WERI-Rb-1 (cell line): ENCODE measurements around the gene CCL21.

ENCODE experiments used
- DNase-seq: peaks from one replicate; pipeline ENCODE4 v3.0.0-alpha.2; 2020
- H3K27ac ChIP-seq: fragments of 250-450 bp; sonication (Bioruptor Pico); 2 replicates; pipeline ENCODE4 v1.5.1; 2020; ENCODE audit warnings: mild to moderate bottlenecking, moderate library complexity
- H3K27me3 ChIP-seq: fragments of 250-450 bp; sonication (Bioruptor Pico); 2 replicates; pipeline ENCODE4 v1.5.1; 2021; ENCODE audit warnings: mild to moderate bottlenecking, low read depth, moderate library complexity; ENCODE audit not compliant: insufficient read depth, severe bottlenecking
- H3K36me3 ChIP-seq: fragments of 250-450 bp; sonication (Bioruptor Pico); 2 replicates; pipeline ENCODE4 v1.5.1; 2020; ENCODE audit warnings: mild to moderate bottlenecking, moderate library complexity
- H3K4me3 ChIP-seq: 2 replicates; pipeline ENCODE4 v1.5.1; 2011; ENCODE audit warnings: low read depth, mild to moderate bottlenecking, control low read depth, low read length
- H3K9me3 ChIP-seq: fragments of 250-450 bp; sonication (Bioruptor Pico); 2 replicates; pipeline ENCODE4 v1.5.1; 2021; ENCODE audit warnings: mild to moderate bottlenecking, moderate library complexity; ENCODE audit not compliant: severe bottlenecking
- CTCF ChIP-seq: IDR thresholded peaks from 2 replicates; pipeline ENCODE4 v1.5.1; 2011; ENCODE audit warnings: low read depth, mild to moderate bottlenecking, control low read depth, inconsistent platforms, low read length

CCL21 gene

GRCh38 chr9:34689512-34689911 lies 20.4 kb downstream of the CCL21 start:
- no peaks in the 10 kb centered on the region for H3K9me3 ChIP-seq
- no peaks in the 10 kb centered on the region for H3K27me3 ChIP-seq
- DNase-seq: no peak
- TF ChIP-seq CTCF: no peak
- no peak overlapping the region for H3K4me3 ChIP-seq
- no peak overlapping the region for H3K27ac ChIP-seq
- H3K36me3 ChIP-seq: no peaks in the 10 kb centered on the region

GRCh38 chr9:34689116-34689470 lies 20.8 kb downstream of the CCL21 start:
- H3K27ac ChIP-seq: no peak overlapping the region
- no peak for TF ChIP-seq CTCF
- no peak overlapping the region for H3K4me3 ChIP-seq
- no peaks in the 10 kb centered on the region for H3K9me3 ChIP-seq
- no peaks in the 10 kb centered on the region for H3K36me3 ChIP-seq
- no peak for DNase-seq
- H3K27me3 ChIP-seq: no peaks in the 10 kb centered on the region

GRCh38 chr9:34688329-34689115 lies 21.4 kb downstream of the CCL21 start:
- H3K27me3 ChIP-seq: no peaks in the 10 kb centered on the region
- H3K4me3 ChIP-seq: no peak overlapping the region
- no peaks in the 10 kb centered on the region for H3K36me3 ChIP-seq
- H3K9me3 ChIP-seq: no peaks in the 10 kb centered on the region
- H3K27ac ChIP-seq: no peak overlapping the region
- TF ChIP-seq CTCF: no peak
- no peak for DNase-seq

DNA sequence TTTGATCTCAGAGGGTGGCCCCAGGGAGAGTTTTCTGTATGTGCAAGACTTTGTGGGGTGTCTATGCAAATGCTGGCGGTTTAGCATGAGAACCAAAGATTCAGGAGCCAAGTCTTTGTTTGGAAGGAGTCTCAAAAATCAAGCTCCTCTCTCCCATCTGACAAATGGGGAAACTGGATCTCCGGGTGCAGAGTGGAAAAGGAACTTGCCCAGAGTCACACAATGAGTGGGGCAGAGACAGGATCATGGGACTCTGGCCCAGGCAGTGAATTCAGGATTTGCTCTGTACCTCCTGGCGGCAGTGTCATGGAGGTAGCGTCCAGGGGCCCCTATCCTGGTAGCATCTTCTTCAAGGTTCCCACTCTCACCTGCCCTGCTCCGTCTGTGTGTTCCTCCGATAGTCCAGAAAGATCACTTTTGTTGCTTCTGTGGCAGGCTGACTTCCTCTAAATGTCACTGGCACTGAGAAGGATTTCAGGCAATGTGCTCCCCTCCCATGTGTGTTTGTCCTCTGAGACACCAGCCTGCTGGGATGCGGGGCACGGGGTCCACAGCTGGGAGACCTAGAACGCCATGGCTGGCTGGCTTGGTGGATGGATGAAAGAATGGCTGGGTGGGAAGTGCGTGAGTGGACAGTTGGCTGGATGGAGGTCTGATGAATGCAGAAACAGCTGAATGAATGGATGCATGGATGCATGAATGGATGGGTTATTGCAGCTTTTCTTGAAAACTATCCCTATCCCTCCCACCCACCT lies 22.5 kb downstream of the CCL21 start:
- Histone ChIP-seq H3K27me3 (no peaks in the 10 kb centered on the region), H3K36me3 (no peaks in the 10 kb centered on the region), H3K4me3 (no peak overlapping the region), H3K27ac (no peak overlapping the region), H3K9me3 (no peaks in the 10 kb centered on the region)
- DNase-seq: no peak
- TF ChIP-seq CTCF: no peak

DNA sequence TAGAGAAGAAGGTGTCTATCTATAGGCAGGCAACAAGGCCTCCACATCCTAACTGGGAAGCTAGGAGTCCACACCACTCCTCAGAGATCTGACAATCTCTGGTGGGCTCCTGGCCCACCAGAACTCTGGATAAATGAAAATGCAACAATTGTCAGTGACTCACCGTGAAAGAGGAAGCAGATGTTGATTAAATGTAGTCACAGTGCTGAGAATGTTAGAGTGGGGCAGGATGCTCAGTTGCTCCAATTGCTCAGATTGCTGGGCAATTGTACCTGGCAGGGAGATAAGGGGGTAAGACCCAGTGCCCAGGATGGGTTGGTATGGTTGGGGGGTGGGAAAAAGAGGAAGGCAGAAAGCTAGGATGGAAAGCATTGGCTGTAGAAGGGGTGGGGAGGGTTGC lies 23.2 kb downstream of the CCL21 start:
- no peaks in the 10 kb centered on the region for H3K36me3 ChIP-seq
- no peaks in the 10 kb centered on the region for H3K9me3 ChIP-seq
- no peak for TF ChIP-seq CTCF
- H3K27ac ChIP-seq: no peak overlapping the region
- DNase-seq: no peak
- no peak overlapping the region for H3K4me3 ChIP-seq
- no peaks in the 10 kb centered on the region for H3K27me3 ChIP-seq
